Bronchial epithelial cell (primary cell): ENCODE data around the gene ALB. TPM values are rescaled to one million over a fixed set of nuclear protein-coding genes. Genes with fewer than 3 reads are reported as not detected.

Experiments used
- DNase-seq: peaks from one replicate; pipeline ENCODE4 v3.0.0-alpha.2; 2010; ENCODE audit warnings: low read depth
- FAIRE-seq: peaks from 2 replicates; lab custom pipeline; 2011; peaks lifted over from hg19 to GRCh38; lab: Jason Lieb, UNC
- H3K27me3 ChIP-seq: 2 replicates; pipeline ENCODE4 v1.5.1; 2011; ENCODE audit warnings: low read length; ENCODE audit not compliant: control insufficient read depth, insufficient read depth
- H3K36me3 ChIP-seq: 2 replicates; pipeline ENCODE4 v1.5.1; 2011; ENCODE audit warnings: low read length; ENCODE audit not compliant: control insufficient read depth, insufficient read depth
- H3K4me3 ChIP-seq: 2 replicates; pipeline ENCODE4 v1.5.1; 2011; ENCODE audit warnings: mild to moderate bottlenecking, low read depth, low read length, control low read depth
- CTCF ChIP-seq: IDR thresholded peaks from 2 replicates; pipeline ENCODE4 v1.5.1; 2011; ENCODE audit warnings: mild to moderate bottlenecking, moderate library complexity, low read length, control low read depth, inconsistent platforms; ENCODE audit not compliant: insufficient read depth, severe bottlenecking
- total RNA-seq: library from RNA; depleted of rRNA; stranded (reverse); fragments of >200 nt; gene quantifications from 2 replicates; pipeline ENCODE4 v1.2.1, GENCODE V29; 2014

Gene ALB
- total RNA-seq, 1 donor from 2014 or later, result not detected

- Histone ChIP-seq H3K27me3 (peaks cover 1% of the 10 kb centered on the region), H3K4me3 (no peak overlapping the region), H3K36me3 (no peaks in the 10 kb centered on the region)
- FAIRE-seq (no peak), DNase-seq (no peak)
- TF ChIP-seq CTCF, result no peak
Observed at GRCh38 chr4:73443224-73443623, 39.1 kb downstream of the ALB start.

DNA sequence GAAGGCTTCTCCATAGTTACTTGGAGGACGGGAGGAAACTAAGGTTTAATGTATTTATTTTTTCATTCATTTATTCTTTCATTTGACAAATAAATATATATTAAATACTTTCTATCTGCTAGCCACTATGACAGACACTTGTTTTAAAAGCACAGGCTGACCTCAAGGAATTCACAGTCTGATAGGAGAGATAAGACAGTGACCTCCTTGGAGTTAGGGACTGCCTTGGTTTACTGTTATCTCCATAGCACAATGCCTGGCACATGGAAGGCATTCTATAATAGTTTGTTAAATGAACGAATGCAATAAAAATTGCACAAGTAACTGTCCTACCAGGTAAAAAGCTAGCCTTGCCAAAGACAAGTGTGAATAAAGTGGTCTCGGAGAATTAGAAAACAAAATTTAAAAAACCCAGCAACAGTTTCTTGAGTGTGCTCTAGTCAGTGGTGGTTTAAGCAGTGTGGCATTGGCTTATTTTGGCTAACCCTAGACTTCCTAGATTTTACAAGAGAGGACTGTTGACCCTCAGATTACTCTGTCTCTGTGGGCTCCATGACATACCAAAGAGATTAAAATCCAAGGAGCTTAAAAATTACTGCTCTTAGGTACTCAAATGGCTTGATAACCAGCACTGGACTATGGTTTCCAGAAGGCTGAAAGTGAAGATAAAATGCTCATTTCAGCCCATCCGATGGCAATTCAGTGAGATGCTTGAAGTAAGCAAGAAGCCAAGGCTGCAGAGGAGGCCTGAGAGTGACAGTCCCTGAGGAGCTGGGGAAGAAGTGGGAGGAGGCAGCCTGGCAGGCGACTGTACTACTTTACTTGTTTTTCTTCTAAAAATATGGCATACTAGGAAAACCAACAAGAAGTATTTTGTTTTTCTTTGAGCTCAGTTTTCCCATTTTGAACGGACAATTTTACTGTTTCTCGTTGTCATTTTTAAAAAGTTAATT, 41.6 kb downstream of the ALB start:
- no peak for TF ChIP-seq CTCF
- Histone ChIP-seq H3K36me3 (no peaks in the 10 kb centered on the region), H3K27me3 (peaks cover 1% of the 10 kb centered on the region), H3K4me3 (no peak overlapping the region)
- DNase-seq (no peak), FAIRE-seq (no peak)

GRCh38 chr4:73446336-73446938, 42.4 kb downstream of the ALB start:
- TF ChIP-seq CTCF, result peak; percentile 58
- FAIRE-seq (no peak), DNase-seq (peak; percentile 65)
- H3K4me3 ChIP-seq, result no peak overlapping the region
- peaks cover 1% of the 10 kb centered on the region for H3K27me3 ChIP-seq
- no peaks in the 10 kb centered on the region for H3K36me3 ChIP-seq

DNA sequence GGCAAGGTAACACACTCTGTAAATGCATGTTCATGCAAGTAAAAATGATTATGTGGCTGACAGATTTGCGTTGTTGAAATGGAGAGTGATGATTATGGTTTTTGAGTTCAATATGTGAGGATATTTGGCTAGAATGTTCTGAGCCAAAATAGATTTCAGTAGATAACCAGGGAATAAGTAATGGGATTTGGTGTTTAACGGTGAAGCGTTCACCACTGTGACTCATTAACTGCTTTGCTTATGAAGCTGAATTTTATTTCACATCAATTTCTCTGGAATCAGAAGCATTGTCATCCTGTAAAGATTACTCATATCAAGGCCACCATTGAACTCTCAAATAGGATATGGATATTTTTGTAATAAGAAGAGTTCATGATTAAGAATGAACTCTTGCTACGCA, 43.6 kb downstream of the ALB start:
- Histone ChIP-seq H3K4me3 (no peak overlapping the region), H3K36me3 (no peaks in the 10 kb centered on the region), H3K27me3 (peaks cover 1% of the 10 kb centered on the region)
- no peak for TF ChIP-seq CTCF
- DNase-seq, result peak; percentile 37
- FAIRE-seq, result no peak

DNA sequence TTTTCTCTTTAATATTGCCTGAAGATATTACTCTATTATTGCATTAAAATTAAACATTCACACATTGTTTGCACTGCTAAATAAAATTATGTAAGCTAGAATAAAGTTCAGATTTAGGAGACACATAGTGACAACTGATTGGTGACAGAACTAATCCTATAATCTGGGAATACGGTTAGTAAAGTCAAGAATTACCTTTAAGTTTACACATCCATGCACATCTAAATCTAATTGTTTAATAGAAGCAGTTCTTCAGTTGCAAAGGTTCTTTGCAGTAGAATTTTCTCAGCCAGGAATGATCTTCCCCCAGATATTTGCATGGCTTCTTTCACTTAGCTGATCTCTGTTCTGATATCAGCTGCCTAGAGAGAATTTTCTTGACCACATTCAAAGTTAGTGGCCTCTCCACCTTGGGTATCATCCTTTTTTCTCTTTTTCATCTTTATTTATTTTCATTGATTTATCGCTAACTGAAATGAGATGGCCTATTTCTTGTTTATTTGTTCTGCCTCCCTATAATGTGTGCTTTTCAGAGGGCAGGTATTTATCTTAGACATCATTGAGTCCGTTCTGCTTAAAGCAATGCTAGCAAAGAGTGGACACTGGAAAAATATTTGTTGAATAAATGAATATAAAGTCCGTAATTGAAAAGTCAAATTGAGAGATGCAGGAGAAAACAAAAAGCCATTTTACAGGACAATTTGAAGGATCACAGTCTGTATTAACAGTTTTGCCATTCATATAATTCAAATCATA, 44.5 kb downstream of the ALB start:
- FAIRE-seq, result no peak
- TF ChIP-seq CTCF, result no peak
- no peaks in the 10 kb centered on the region for H3K36me3 ChIP-seq
- no peak overlapping the region for H3K4me3 ChIP-seq
- no peaks in the 10 kb centered on the region for H3K27me3 ChIP-seq
- no peak for DNase-seq
